ENCODE data around the gene THYN1.

DNA sequence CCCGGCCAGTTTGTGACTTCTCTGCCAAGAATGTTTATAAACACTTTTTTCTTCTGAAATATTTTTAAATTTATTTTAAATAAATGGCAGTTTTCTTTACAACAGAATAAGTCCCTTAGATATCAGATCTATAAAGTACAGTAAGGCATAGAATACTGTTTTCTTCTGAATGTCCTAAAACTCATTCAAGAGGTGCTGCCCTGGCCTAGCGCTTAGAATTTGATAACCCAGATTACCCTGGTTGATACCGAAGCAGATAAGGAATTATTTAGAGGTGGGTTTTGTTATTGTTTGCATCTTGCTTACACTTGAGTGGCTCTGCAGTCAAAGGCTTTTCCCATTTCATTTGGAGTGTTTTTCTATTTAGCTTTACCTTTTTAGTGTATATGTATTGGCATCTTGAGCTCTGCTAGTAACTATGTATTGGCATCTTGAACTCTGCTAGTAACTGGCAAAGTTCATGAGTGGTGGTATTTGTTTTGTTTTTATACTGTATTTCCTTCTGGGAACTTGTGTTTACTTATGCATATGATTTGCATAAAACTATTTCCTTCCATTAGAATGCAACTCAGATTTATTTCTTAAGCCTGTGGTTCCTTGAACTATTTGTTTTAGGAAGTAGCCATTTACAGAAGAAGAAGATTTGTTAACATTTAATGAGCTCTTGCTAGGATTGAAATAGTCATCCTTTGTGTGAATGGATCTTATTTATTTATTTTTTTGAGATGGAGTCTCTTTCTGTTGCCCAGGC lies 1.5 kb upstream of the THYN1 start:
- TF ChIP-seq, protein P1, sequence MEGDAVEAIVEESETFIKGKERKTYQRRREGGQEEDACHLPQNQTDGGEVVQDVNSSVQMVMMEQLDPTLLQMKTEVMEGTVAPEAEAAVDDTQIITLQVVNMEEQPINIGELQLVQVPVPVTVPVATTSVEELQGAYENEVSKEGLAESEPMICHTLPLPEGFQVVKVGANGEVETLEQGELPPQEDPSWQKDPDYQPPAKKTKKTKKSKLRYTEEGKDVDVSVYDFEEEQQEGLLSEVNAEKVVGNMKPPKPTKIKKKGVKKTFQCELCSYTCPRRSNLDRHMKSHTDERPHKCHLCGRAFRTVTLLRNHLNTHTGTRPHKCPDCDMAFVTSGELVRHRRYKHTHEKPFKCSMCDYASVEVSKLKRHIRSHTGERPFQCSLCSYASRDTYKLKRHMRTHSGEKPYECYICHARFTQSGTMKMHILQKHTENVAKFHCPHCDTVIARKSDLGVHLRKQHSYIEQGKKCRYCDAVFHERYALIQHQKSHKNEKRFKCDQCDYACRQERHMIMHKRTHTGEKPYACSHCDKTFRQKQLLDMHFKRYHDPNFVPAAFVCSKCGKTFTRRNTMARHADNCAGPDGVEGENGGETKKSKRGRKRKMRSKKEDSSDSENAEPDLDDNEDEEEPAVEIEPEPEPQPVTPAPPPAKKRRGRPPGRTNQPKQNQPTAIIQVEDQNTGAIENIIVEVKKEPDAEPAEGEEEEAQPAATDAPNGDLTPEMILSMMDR (IDR thresholded peaks at IDR 0.05 in 4 of 5, conservative IDR thresholded peaks at IDR 0.05 in 1 of 5): no peak
- TF ChIP-seq POLR2A (IDR thresholded peaks at IDR 0.05): no peak

Measured in gastrocnemius medialis (tissue), 4 donors.